Stomach (tissue), 9 donors: ENCODE results near the gene PIM3. TPM values are rescaled to one million over a fixed set of nuclear protein-coding genes. Genes with fewer than 3 reads are reported as not detected.
A peak's percentile ranks its signal among the peaks of the same experiment; 100 is the strongest.

Source experiments
- DNase-seq, 2 donors: peaks; one replicate each; pipeline versions ENCODE4 v3.0.0 to v3.0.0-alpha.2; 2013 to 2019
- H3K27ac ChIP-seq, 5 donors: fragments of 200-600 bp in 4 of 5; sonication (generic) in 4 of 5; one replicate each; pipeline ENCODE4 v1.5.1; 2013 to 2019; ENCODE audit warnings: mild to moderate bottlenecking in 1 of 5, moderate library complexity in 1 of 5
- H3K27me3 ChIP-seq, 3 donors: fragments of 200-600 bp; sonication (generic); one replicate each; pipeline ENCODE4 v1.5.1; 2017 to 2019; ENCODE audit warnings: mixed run types in 1 of 3
- H3K36me3 ChIP-seq, 4 donors: fragments of 200-600 bp; sonication (generic); 1 replicate in 3 of 4; 2 replicates in 1 of 4; pipeline ENCODE4 v1.5.1; 2016 to 2019
- H3K4me1 ChIP-seq, 4 donors: fragments of 200-600 bp; sonication (generic); one replicate each; pipeline ENCODE4 v1.5.1; 2016 to 2019
- H3K4me3 ChIP-seq, 4 donors: fragments of 200-600 bp; sonication (generic) in 3 of 4; one replicate each; pipeline ENCODE4 v1.5.1; 2016 to 2019; ENCODE audit warnings: mild to moderate bottlenecking in 1 of 4
- H3K9me3 ChIP-seq, 4 donors: fragments of 200-600 bp; sonication (generic); one replicate each; pipeline ENCODE4 v1.5.1; 2016 to 2019
- CTCF ChIP-seq, 7 experiments: fragments of 450-650 bp in 4 of 7; fragments of 200-600 bp in 3 of 7; sonication (generic) in 3 of 7; IDR thresholded peaks; one replicate each; pipeline ENCODE4 v1.5.1; 2016 to 2019; ENCODE audit warnings: antibody characterized with exemption in 7 of 7, control low read depth in 2 of 7, mild to moderate bottlenecking in 1 of 7
- EP300 ChIP-seq: sonication (generic); formaldehyde crosslinking; IDR thresholded peaks from one replicate; pipeline ENCODE4 v1.6.1; 2017; ENCODE audit warnings: antibody characterized with exemption
- POLR2A ChIP-seq, 4 donors: fragments of 450-650 bp; IDR thresholded peaks; one replicate each; pipeline ENCODE4 v1.6.1; 2016; ENCODE audit warnings: antibody characterized with exemption in 4 of 4, control low read depth in 2 of 4, mild to moderate bottlenecking in 1 of 4, moderate library complexity in 1 of 4
- POLR2AphosphoS5 ChIP-seq, 3 donors: sonication (generic); formaldehyde crosslinking; IDR thresholded peaks; one replicate each; pipeline ENCODE4 v1.6.1; 2016; ENCODE audit warnings: antibody characterized with exemption in 3 of 3
- WGBS, 5 donors: extraction: QIAGEN DNeasy Blood & Tissue Kit in 3 of 5; methylation state at CpG; one replicate each; pipeline versions ENCODE4 v1.1.5 to v1.1.7; 2013 to 2018; 5-methylcytosine and 5-hydroxymethylcytosine counted together
- intact Hi-C: fragments of 100-400 bp; cut with DNase I; formaldehyde crosslinking; loops from one replicate; pipeline ENCODE4 v1.15.1; 2023; ENCODE audit warnings: low total_unique reads
- polyA plus RNA-seq, 3 donors: library from polyadenylated mRNA; stranded (reverse); fragments of 200-250 nt; gene quantifications; one replicate each; pipeline ENCODE4 v1.2.3, GENCODE V29; 2013
- total RNA-seq, 5 donors: library from RNA; depleted of rRNA; stranded (reverse); fragments of >200 nt; gene quantifications; one replicate each; pipeline versions ENCODE4 v1.1.0 to v1.2.3, GENCODE V29; 2014 to 2016
- donor health status: healthy with polysubstance abuse.
- donor health status: Bipolar disorder and iron deficiency.
- donor health status: healthy.

The PIM3 gene
- total and polyA plus RNA-seq, 8 donors: 51.9 to 802 (median 84.6) TPM

- TF ChIP-seq EP300: no peak
- TF ChIP-seq POLR2AphosphoS5 (IDR thresholded peaks at IDR 0.05): no peak
- no peak for TF ChIP-seq CTCF (IDR thresholded peaks at IDR 0.05)
- TF ChIP-seq POLR2A (IDR thresholded peaks at IDR 0.05): no peak
- H3K36me3 ChIP-seq: no peaks in the 10 kb centered on the region
- 4 to 13% (median 10%) methylated on average over 3 to 56 of the region's 56 CpGs for WGBS, 5 donors
- H3K27ac ChIP-seq: peak overlapping the region; percentile 91 to 99 (median 94)
- H3K27me3 ChIP-seq: no peaks in the 10 kb centered on the region
- no peaks in the 10 kb centered on the region for H3K9me3 ChIP-seq
- peak overlapping the region; percentile 41 to 54 (median 50) for H3K4me3 ChIP-seq
- peak; percentile 88 to 93 for DNase-seq
- peaks cover 57 to 89% (median 73%) of the 10 kb centered on the region in 4 donors for H3K4me1 ChIP-seq
- intact Hi-C loops: no loop called here
Observed at GRCh38 chr22:49934891-49935557, 25.5 kb upstream of the PIM3 start.

GRCh38 chr22:49935561-49935960 lies 25.0 kb upstream of the PIM3 start:
- 0 to 5% (median 5%) methylated on average over 2 to 15 of the region's 16 CpGs; no CpG with 5 or more reads in 2 of the 5 donors for WGBS, 5 donors
- DNase-seq: no peak
- peak overlapping the region; percentile 41 to 54 (median 50) for H3K4me3 ChIP-seq

GRCh38 chr22:49936018-49936972 lies 24.3 kb upstream of the PIM3 start:
- H3K4me3 ChIP-seq: peak overlapping the region; percentile 41 to 54 (median 50)

More at GRCh38 chr22:49935561-49935960, 25.0 kb upstream of the PIM3 start:
- Histone ChIP-seq H3K36me3 (no peaks in the 10 kb centered on the region), H3K27me3 (no peaks in the 10 kb centered on the region), H3K4me1 (peaks cover 54 to 84% (median 69%) of the 10 kb centered on the region in 4 donors), H3K27ac (peak overlapping the region; percentile 93 to 99 (median 94)), H3K9me3 (no peaks in the 10 kb centered on the region)
- TF ChIP-seq POLR2A (IDR thresholded peaks at IDR 0.05): no peak
- TF ChIP-seq EP300: no peak
- TF ChIP-seq CTCF (IDR thresholded peaks at IDR 0.05): no peak
- no peak for TF ChIP-seq POLR2AphosphoS5 (IDR thresholded peaks at IDR 0.05)
- intact Hi-C loops: no loop called here

More at GRCh38 chr22:49936018-49936972, 24.3 kb upstream of the PIM3 start:
- DNase-seq: peak; percentile 94 to 95
- Histone ChIP-seq H3K9me3 (no peaks in the 10 kb centered on the region), H3K36me3 (no peaks in the 10 kb centered on the region), H3K27ac (peak overlapping the region; percentile 93 to 99 (median 94)), H3K27me3 (no peaks in the 10 kb centered on the region), H3K4me1 (peaks cover 47 to 77% (median 64%) of the 10 kb centered on the region in 4 donors)
- intact Hi-C loops: no loop called here
- TF ChIP-seq POLR2AphosphoS5 (IDR thresholded peaks at IDR 0.05): peak in 2 of 3 donors; percentile 87 to 91
- TF ChIP-seq CTCF (IDR thresholded peaks at IDR 0.05): no peak
- 3 to 9% (median 6%) methylated on average over 19 to 52 of the region's 52 CpGs for WGBS, 5 donors
